Spleen (tissue), 11 donors: ENCODE results near the gene PNO1. TPM values are rescaled to one million over a fixed set of nuclear protein-coding genes. Genes with fewer than 3 reads are reported as not detected.

Experiments used
- DNase-seq: peaks from one replicate; pipeline ENCODE4 v3.0.0-alpha.2; 2020
- H3K27ac ChIP-seq, 8 donors: fragments of 200-600 bp; sonication (generic) in 7 of 8; 1 replicate in 4 of 8; 2 replicates in 4 of 8; pipeline versions ENCODE4 v1.5.0 to v1.8.0; 2016 to 2021; ENCODE audit warnings: inconsistent platforms in 4 of 8, mild to moderate bottlenecking in 4 of 8, moderate library complexity in 1 of 8
- H3K27me3 ChIP-seq, 7 donors: fragments of 200-600 bp; sonication (generic) in 6 of 7; replicated peaks in 1 of 7; 1 replicate in 4 of 7; 2 replicates in 3 of 7; pipeline versions ENCODE4 v1.5.0 to v1.8.0; 2016 to 2021; ENCODE audit warnings: inconsistent platforms in 3 of 7, mild to moderate bottlenecking in 1 of 7
- H3K36me3 ChIP-seq, 6 donors: fragments of 200-600 bp; sonication (generic) in 5 of 6; 1 replicate in 4 of 6; 2 replicates in 2 of 6; pipeline versions ENCODE4 v1.5.0 to v1.8.0; 2016 to 2021; ENCODE audit warnings: inconsistent platforms in 2 of 6
- H3K4me1 ChIP-seq, 6 donors: fragments of 200-600 bp; sonication (generic) in 5 of 6; 1 replicate in 3 of 6; 2 replicates in 3 of 6; pipeline versions ENCODE4 v1.5.0 to v1.8.0; 2016 to 2021; ENCODE audit warnings: inconsistent platforms in 3 of 6
- H3K4me3 ChIP-seq, 8 donors: fragments of 200-600 bp; sonication (generic) in 7 of 8; 1 replicate in 4 of 8; 2 replicates in 4 of 8; pipeline versions ENCODE4 v1.5.0 to v1.8.0; 2016 to 2021; ENCODE audit warnings: inconsistent platforms in 4 of 8, mild to moderate bottlenecking in 4 of 8, moderate library complexity in 2 of 8
- H3K9me3 ChIP-seq, 8 donors: fragments of 200-600 bp; sonication (generic) in 7 of 8; 1 replicate in 4 of 8; 2 replicates in 4 of 8; pipeline versions ENCODE4 v1.5.0 to v1.8.0; 2016 to 2021; ENCODE audit warnings: inconsistent platforms in 4 of 8
- CTCF ChIP-seq, 11 experiments: fragments of 200-600 bp in 7 of 11; fragments of 450-650 bp in 4 of 11; sonication (generic) in 4 of 11; IDR thresholded peaks in 8 of 11; conservative IDR thresholded peaks in 3 of 11; 1 replicate in 7 of 11; 2 replicates in 4 of 11; pipeline versions ENCODE4 v1.4.0 to v1.8.0; 2016 to 2021; ENCODE audit warnings: antibody characterized with exemption in 11 of 11, inconsistent platforms in 4 of 11, mild to moderate bottlenecking in 1 of 11
- POLR2A ChIP-seq, 3 donors: fragments of 450-650 bp; IDR thresholded peaks; one replicate each; pipeline ENCODE4 v1.5.1; 2017; ENCODE audit warnings: antibody characterized with exemption in 3 of 3, mild to moderate bottlenecking in 1 of 3
- POLR2AphosphoS5 ChIP-seq, 3 donors: sonication (generic); formaldehyde crosslinking; IDR thresholded peaks; one replicate each; pipeline ENCODE4 v1.5.1; 2017; ENCODE audit warnings: antibody characterized with exemption in 3 of 3
- WGBS, 5 donors: extraction: QIAGEN DNeasy Blood & Tissue Kit in 3 of 5; methylation state at CpG; one replicate each; pipeline versions ENCODE4 v1.1.5 to v1.1.7; 2013 to 2018; 5-methylcytosine and 5-hydroxymethylcytosine counted together
- intact Hi-C: fragments of 100-400 bp; cut with DNase I; formaldehyde crosslinking; loops from one replicate; pipeline ENCODE4 v1.15.0; 2023; ENCODE audit warnings: low total_unique reads
- polyA plus RNA-seq, 3 donors: library from polyadenylated mRNA; stranded (reverse); fragments of 200-250 nt; gene quantifications; one replicate each; pipeline ENCODE4 v1.2.1, GENCODE V29; 2013
- total RNA-seq, 7 donors: library from RNA; depleted of rRNA in 3 of 7; stranded (reverse); fragments of >200 nt in 3 of 7; fragmentation: NEBNext Ultra II Directional in 4 of 7; extraction: Animal tissue kit (Norgen Biotek cat#: 25700) in 4 of 7; gene quantifications; one replicate each; pipeline versions ENCODE4 v1.1.0 to v1.2.1, GENCODE V29; 2016 to 2021
- donor health status: healthy with polysubstance abuse.
- donor health status: DM: no; HTN: no; CAD: no; lungs with moderate emphysema.
- donor health status: DM: no; HTN: no; CAD: no.
- donor health status: Bipolar disorder and iron deficiency.
- donor health status: healthy.
- donor health status: DM: no; HTN: no; CAD: no.
- donor health status: DM: yes; HTN: yes; CAD: no.

PNO1 gene
- total and polyA plus RNA-seq, 10 donors, result 5.4 to 13.5 (median 10.7) TPM

- peaks cover 13 to 55% (median 40%) of the 10 kb centered on the region in 6 donors for H3K4me1 ChIP-seq
- DNase-seq, result no peak
- H3K36me3 ChIP-seq, result peaks cover 0 to 4% (median 0%) of the 10 kb centered on the region in 6 donors
- no peaks in the 10 kb centered on the region for H3K27me3 ChIP-seq
- intact Hi-C loops, result no loop called here
- no peak for TF ChIP-seq POLR2AphosphoS5 (IDR thresholded peaks at IDR 0.05)
- no peak for TF ChIP-seq CTCF (IDR thresholded peaks at IDR 0.05 in 8 of 11, conservative IDR thresholded peaks at IDR 0.05 in 3 of 11)
- no peaks in the 10 kb centered on the region for H3K9me3 ChIP-seq
- peak overlapping the region in 6 of 8 donors; percentile 41 to 77 (median 67) for H3K27ac ChIP-seq
- H3K4me3 ChIP-seq, result no peak overlapping the region
Observed at GRCh38 chr2:68151037-68151436, 6.7 kb upstream of the PNO1 start.

- TF ChIP-seq POLR2AphosphoS5 (IDR thresholded peaks at IDR 0.05) (no peak), POLR2A (IDR thresholded peaks at IDR 0.05) (no peak), CTCF (IDR thresholded peaks at IDR 0.05 in 8 of 11, conservative IDR thresholded peaks at IDR 0.05 in 3 of 11) (no peak)
- WGBS, 5 donors, result 29 to 40% (median 31%) methylated on average over 3 of the region's 3 CpGs
- intact Hi-C loops, result no loop called here
- Histone ChIP-seq H3K27me3 (no peaks in the 10 kb centered on the region), H3K36me3 (peaks cover 0 to 4% (median 0%) of the 10 kb centered on the region in 6 donors), H3K4me3 (no peak overlapping the region), H3K9me3 (no peaks in the 10 kb centered on the region), H3K27ac (peak overlapping the region; percentile 6 to 77 (median 67)), H3K4me1 (peaks cover 21 to 65% (median 49%) of the 10 kb centered on the region in 6 donors)
- no peak for DNase-seq
Observed at GRCh38 chr2:68152681-68153347, 4.9 kb upstream of the PNO1 start.

GRCh38 chr2:68155618-68156017 lies 2.1 kb upstream of the PNO1 start:
- H3K4me3 ChIP-seq, result no peak overlapping the region
- intact Hi-C loops, result no loop called here
- no peaks in the 10 kb centered on the region for H3K9me3 ChIP-seq
- peaks cover 35 to 82% (median 67%) of the 10 kb centered on the region in 6 donors for H3K4me1 ChIP-seq
- peaks cover 0 to 14% (median 5%) of the 10 kb centered on the region in 6 donors for H3K36me3 ChIP-seq
- WGBS, 5 donors, result 94 to 99% (median 96%) methylated on average over 7 of the region's 7 CpGs
- no peaks in the 10 kb centered on the region for H3K27me3 ChIP-seq
- no peak overlapping the region for H3K27ac ChIP-seq
- TF ChIP-seq CTCF (IDR thresholded peaks at IDR 0.05 in 8 of 11, conservative IDR thresholded peaks at IDR 0.05 in 3 of 11) (no peak), POLR2AphosphoS5 (IDR thresholded peaks at IDR 0.05) (no peak), POLR2A (IDR thresholded peaks at IDR 0.05) (no peak)
- DNase-seq, result no peak

- Histone ChIP-seq H3K4me3 (peak overlapping the region; percentile 75 to 99 (median 97)), H3K36me3 (peaks cover 0 to 22% (median 11%) of the 10 kb centered on the region in 6 donors), H3K27me3 (no peaks in the 10 kb centered on the region), H3K27ac (peak overlapping the region; percentile 89 to 98 (median 94)), H3K9me3 (no peaks in the 10 kb centered on the region), H3K4me1 (peaks cover 35 to 74% (median 61%) of the 10 kb centered on the region in 6 donors)
- intact Hi-C loops, result no loop called here
- 11 to 20% (median 14%) methylated on average over 3 of the region's 3 CpGs for WGBS, 5 donors
- DNase-seq, result no peak
- TF ChIP-seq CTCF (IDR thresholded peaks at IDR 0.05 in 8 of 11, conservative IDR thresholded peaks at IDR 0.05 in 3 of 11) (no peak), POLR2AphosphoS5 (IDR thresholded peaks at IDR 0.05) (no peak), POLR2A (IDR thresholded peaks at IDR 0.05) (no peak)
Observed at GRCh38 chr2:68156419-68156818, 1.3 kb upstream of the PNO1 start.
